Measurements from ENCODE around the gene PRKAB2. TPM values are rescaled to one million over a fixed set of nuclear protein-coding genes. Genes with fewer than 3 reads are reported as not detected.

The PRKAB2 gene
- total and polyA plus RNA-seq, 9 donors, result 7.8 to 19.6 (median 13.4) TPM

GRCh38 chr1:147215540-147215916, 43.3 kb upstream of the PRKAB2 start:
- H3K9me3 ChIP-seq, result no peaks in the 10 kb centered on the region

DNA sequence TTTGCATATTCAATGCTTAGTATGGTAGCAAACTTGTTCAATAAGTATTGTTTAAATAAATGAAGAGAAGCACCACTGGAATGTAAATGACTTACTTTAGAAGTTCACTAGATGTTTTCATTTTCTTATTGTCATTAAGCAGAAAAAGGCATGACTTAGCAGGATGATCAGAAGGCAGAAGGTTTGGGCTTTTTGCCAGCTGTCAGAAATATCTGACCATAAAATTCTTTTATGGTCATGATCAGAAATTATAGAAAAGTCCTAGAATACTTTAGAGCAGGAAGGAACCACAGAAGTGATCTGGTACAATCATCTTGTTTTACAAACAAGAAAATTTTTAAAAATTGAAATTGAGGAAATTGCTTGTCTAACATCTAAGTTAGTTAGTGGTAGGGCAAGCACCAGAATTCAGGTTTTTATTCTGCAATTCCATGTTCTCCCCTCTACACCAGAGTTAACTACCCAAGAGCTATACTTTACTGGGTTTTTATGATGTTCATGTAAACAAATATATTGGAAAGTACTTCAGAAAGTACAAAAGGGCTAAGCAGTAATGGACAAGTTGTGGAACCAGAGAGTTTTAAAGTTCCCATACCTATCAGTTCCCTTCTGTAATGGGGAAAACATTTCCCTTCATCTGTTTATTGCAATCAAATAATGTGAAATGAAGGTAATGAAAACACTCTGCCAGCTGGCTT, 42.7 kb upstream of the PRKAB2 start:
- TF ChIP-seq POLR2A (IDR thresholded peaks at IDR 0.05) (no peak), EP300 (IDR thresholded peaks at IDR 0.05) (no peak)
- H3K9me3 ChIP-seq, result no peaks in the 10 kb centered on the region
- no peak for DNase-seq
- intact Hi-C loops (cut with DNase I), result no loop called here
- no peak overlapping the region for H3K27ac ChIP-seq
- no peak overlapping the region for H3K4me3 ChIP-seq
- no peaks in the 10 kb centered on the region for H3K4me1 ChIP-seq (ENCODE audit: insufficient read depth)
- no peaks in the 10 kb centered on the region for H3K27me3 ChIP-seq
- no peaks in the 10 kb centered on the region for H3K36me3 ChIP-seq

More at GRCh38 chr1:147215540-147215916, 43.3 kb upstream of the PRKAB2 start:
- no peak for DNase-seq
- intact Hi-C loops (cut with DNase I), result no loop called here
- TF ChIP-seq, protein P1, sequence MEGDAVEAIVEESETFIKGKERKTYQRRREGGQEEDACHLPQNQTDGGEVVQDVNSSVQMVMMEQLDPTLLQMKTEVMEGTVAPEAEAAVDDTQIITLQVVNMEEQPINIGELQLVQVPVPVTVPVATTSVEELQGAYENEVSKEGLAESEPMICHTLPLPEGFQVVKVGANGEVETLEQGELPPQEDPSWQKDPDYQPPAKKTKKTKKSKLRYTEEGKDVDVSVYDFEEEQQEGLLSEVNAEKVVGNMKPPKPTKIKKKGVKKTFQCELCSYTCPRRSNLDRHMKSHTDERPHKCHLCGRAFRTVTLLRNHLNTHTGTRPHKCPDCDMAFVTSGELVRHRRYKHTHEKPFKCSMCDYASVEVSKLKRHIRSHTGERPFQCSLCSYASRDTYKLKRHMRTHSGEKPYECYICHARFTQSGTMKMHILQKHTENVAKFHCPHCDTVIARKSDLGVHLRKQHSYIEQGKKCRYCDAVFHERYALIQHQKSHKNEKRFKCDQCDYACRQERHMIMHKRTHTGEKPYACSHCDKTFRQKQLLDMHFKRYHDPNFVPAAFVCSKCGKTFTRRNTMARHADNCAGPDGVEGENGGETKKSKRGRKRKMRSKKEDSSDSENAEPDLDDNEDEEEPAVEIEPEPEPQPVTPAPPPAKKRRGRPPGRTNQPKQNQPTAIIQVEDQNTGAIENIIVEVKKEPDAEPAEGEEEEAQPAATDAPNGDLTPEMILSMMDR (IDR thresholded peaks at IDR 0.05), result no peak
- TF ChIP-seq POLR2A (IDR thresholded peaks at IDR 0.05), result no peak
- no peak for TF ChIP-seq EP300 (IDR thresholded peaks at IDR 0.05)
- 13 to 43% (median 25%) methylated on average over 2 of the region's 2 CpGs for WGBS, 3 donors
- H3K4me3 ChIP-seq, result no peak overlapping the region
- H3K4me1 ChIP-seq (ENCODE audit: insufficient read depth), result no peaks in the 10 kb centered on the region
- no peaks in the 10 kb centered on the region for H3K27me3 ChIP-seq
- H3K27ac ChIP-seq, result no peak overlapping the region
- no peaks in the 10 kb centered on the region for H3K36me3 ChIP-seq

DNA sequence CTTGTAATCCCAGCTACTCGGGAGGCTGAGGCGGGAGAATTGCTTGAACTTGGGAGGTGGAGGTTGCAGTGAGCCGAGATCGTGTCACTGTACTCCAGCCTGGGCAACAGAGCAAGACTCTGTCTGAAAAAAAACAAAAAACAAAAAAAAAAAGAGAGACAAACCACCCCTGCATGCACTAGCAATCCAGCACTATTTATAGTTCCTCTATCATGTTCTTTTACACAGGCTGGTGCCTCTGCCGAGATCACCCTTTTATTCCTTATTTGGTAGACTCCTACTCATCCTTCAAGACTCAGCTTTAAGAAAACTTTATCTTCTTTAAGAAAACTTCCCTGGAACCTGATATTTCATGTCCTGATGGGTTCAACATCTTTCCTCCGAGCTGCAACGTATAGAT, 42.1 kb upstream of the PRKAB2 start:
- H3K27ac ChIP-seq, result no peak overlapping the region
- H3K27me3 ChIP-seq, result no peaks in the 10 kb centered on the region
- H3K36me3 ChIP-seq, result no peaks in the 10 kb centered on the region
- H3K4me3 ChIP-seq, result no peak overlapping the region
- intact Hi-C loops (cut with DNase I), result no loop called here
- H3K9me3 ChIP-seq, result no peaks in the 10 kb centered on the region
- DNase-seq, result no peak
- TF ChIP-seq EP300 (IDR thresholded peaks at IDR 0.05) (no peak), POLR2A (IDR thresholded peaks at IDR 0.05) (no peak)
- TF ChIP-seq, protein P1 (IDR thresholded peaks at IDR 0.05), result no peak
- no peaks in the 10 kb centered on the region for H3K4me1 ChIP-seq (ENCODE audit: insufficient read depth)
- WGBS, 3 donors, result 57 to 59% (median 57%) methylated on average over 7 of the region's 7 CpGs

DNA sequence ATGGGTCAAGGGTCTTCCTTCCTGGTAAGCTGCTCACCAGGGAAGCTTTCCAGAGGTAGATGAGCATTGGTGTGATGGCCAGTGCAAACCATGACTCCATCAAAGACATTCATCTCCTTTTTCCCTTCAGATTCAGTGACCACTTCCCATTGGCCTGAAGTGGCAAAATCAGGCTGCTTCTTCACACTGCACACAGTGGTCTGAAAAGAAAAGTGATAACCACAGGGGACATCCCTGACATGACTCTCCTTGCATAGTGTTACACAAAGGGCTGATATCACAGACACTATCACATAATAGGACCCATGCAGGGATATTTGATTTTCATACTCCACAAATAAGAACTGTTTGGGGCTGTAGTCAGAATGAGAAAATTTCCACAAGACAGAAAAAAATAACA, 41.0 kb upstream of the PRKAB2 start:
- H3K27ac ChIP-seq, result no peak overlapping the region
- no peaks in the 10 kb centered on the region for H3K4me1 ChIP-seq (ENCODE audit: insufficient read depth)
- no peak overlapping the region for H3K4me3 ChIP-seq
- DNase-seq, result no peak
- TF ChIP-seq, protein P1 (IDR thresholded peaks at IDR 0.05), result no peak
- TF ChIP-seq POLR2A (IDR thresholded peaks at IDR 0.05) (no peak), EP300 (IDR thresholded peaks at IDR 0.05) (no peak)
- no peaks in the 10 kb centered on the region for H3K9me3 ChIP-seq
- no peaks in the 10 kb centered on the region for H3K27me3 ChIP-seq
- intact Hi-C loops (cut with DNase I), result no loop called here
- H3K36me3 ChIP-seq, result no peaks in the 10 kb centered on the region

- no peaks in the 10 kb centered on the region for H3K4me1 ChIP-seq (ENCODE audit: insufficient read depth)
- intact Hi-C loops (cut with DNase I), result no loop called here
- H3K4me3 ChIP-seq, result no peak overlapping the region
- no peak overlapping the region for H3K27ac ChIP-seq
- no peaks in the 10 kb centered on the region for H3K27me3 ChIP-seq
- TF ChIP-seq POLR2A (IDR thresholded peaks at IDR 0.05) (no peak), EP300 (IDR thresholded peaks at IDR 0.05) (no peak)
- TF ChIP-seq, protein P1 (IDR thresholded peaks at IDR 0.05), result no peak
- H3K36me3 ChIP-seq, result no peaks in the 10 kb centered on the region
- WGBS, 3 donors, result 94 to 96% (median 95%) methylated on average over 2 of the region's 2 CpGs
- no peaks in the 10 kb centered on the region for H3K9me3 ChIP-seq
- DNase-seq, result no peak
Observed at GRCh38 chr1:147211577-147211976, 39.3 kb upstream of the PRKAB2 start.
